Uterine smooth muscle cell (primary cell): Measurements from ENCODE around the gene IL1A. TPM values are rescaled to one million over a fixed set of nuclear protein-coding genes. Genes with fewer than 3 reads are reported as not detected.

Source experiments
- total RNA-seq: library from RNA; depleted of rRNA; stranded (reverse); fragments of >200 nt; gene quantifications from 2 replicates; pipeline ENCODE4 v1.2.3, GENCODE V29; 2014

The IL1A gene, protein sequence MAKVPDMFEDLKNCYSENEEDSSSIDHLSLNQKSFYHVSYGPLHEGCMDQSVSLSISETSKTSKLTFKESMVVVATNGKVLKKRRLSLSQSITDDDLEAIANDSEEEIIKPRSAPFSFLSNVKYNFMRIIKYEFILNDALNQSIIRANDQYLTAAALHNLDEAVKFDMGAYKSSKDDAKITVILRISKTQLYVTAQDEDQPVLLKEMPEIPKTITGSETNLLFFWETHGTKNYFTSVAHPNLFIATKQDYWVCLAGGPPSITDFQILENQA
- 0.12 and 0.22 TPM in 2 replicates for total RNA-seq

DNA sequence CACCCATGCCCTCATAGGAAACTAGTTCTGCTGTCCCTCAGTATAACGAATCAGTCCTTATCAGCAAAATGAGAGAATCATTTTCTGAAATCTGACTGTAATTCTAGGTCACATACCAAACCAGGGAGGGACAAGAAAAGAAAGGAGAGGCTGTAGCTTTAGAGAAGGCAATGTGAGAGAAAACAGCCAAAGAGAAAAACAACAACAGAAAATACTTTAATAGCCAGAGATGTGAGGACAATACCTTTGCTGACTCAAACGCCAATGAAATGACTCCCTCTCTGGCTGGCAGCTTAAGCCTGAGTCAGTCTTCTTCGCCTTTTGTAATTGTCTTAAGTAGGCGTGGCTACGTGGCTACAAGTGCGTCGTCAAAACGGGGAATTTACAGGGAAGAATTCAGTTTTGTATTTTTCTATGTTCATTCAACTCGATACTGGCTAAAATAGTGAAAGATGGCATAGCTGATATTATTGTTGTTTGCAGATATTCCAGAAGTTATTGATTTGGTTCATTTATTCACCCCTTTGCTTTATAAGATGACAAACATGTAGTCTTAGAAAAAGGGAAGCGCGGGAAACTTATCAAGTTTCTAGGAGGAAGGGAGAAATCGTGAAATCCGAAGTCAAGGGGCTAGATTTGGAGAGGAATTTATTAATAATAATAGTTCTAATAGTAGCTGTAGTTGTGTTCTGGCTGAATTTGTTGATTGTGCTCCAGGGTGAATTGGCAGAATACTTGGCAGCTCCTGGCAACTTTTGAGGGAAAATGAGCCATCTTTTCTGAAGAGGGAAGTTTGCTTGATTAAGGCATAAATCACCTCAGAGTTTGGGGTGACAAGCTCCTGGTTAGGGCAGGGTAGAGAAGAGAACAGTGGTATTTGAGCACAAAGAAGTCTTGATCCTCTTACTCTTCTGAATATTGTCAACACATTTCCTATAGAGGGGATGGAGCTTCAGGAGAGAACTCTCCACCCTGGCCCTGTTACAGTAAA lies at the start of gene IL1A:
IL1A (minus strand) TSS at position 295 of the 991 bp plus-strand sequence. CDS start 723 bp downstream, outside the sequence.

DNA sequence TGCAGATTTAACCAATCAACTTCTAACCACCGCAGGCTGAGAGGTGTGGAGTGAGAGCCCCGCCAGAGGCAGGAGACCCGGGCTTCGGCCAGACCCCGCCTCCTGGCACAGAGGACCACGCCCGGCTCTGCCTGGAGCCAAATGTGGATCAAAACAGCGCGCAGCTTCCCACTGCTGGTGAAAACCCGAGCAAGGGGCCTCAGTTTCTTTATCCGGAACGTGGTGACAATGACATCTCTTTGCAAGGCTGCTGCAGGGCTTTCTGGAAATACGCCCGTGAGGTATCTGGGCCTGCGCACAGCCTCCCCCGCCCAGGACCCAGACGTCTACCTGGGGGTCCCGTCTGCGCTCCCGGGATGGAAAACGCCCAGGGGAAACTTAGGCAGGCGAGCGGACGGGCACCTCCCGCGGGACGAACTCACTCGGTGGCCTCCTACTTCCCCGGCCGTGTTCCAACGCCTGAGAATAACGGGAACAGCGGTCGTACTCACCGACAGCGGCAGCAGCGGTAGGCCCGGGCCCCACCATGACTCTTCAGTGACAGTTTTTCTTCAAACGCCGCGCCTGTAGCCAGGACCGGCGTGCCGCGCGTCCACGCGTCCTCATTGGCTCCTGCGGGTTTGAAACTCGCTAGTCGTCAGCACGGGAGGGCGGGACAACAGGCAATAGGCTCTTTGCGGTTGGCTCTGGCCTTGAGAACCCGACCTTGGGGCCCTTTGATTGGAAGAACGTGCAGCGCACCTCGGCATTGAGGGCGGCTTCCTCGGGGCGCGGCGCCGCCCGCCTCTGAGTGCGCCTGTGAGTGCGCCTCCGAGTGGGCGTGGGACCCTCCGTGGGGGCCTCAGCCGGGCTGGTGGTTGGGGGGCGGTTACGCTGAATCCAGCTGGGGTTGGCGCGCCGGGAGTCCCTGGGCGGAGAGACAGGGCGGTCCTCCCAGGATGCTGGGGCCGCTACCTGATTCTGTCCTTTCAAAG lies 19.9 kb downstream of the IL1A start, which contains the start of gene CKAP2L:
CKAP2L (minus strand) TSS at position 539 of the 974 bp plus-strand sequence; CDS start at position 528, 11 bp downstream.

Other genes with a start within 250 kb of the IL1A start
- gene POLR1B, start 242.0 kb downstream of the IL1A start, total RNA-seq, result 16.7 and 20.9 TPM in 2 replicates
- gene CHCHD5, start 199.9 kb downstream of the IL1A start, total RNA-seq, result 7.0 and 12.5 TPM in 2 replicates
- gene SLC20A1, start 138.6 kb downstream of the IL1A start, total RNA-seq, result 122 and 398 TPM in 2 replicates
- 0.11 TPM in 1 of 2 replicates, not detected in the other for gene NT5DC4, start 63.5 kb downstream of the IL1A start, total RNA-seq
- gene CKAP2L, start 19.9 kb downstream of the IL1A start, total RNA-seq, result 3.9 and 15.8 TPM in 2 replicates
- 0.77 and 1.7 TPM in 2 replicates for gene IL1B, start 52.3 kb upstream of the IL1A start, total RNA-seq
- gene IL37, start 126.7 kb upstream of the IL1A start, total RNA-seq, result 0.22 TPM in 1 of 2 replicates, not detected in the other
- gene IL36G, start 193.5 kb upstream of the IL1A start, total RNA-seq, result not detected in 2 replicates
- not detected in 2 replicates for gene IL36A, start 221.0 kb upstream of the IL1A start, total RNA-seq